IPS-NIHi7 (cell line): ENCODE results near the gene FRMD8.
A peak's percentile ranks its signal among the peaks of the same experiment; 100 is the strongest.

Experiments
- DNase-seq: peaks from one replicate; pipeline ENCODE4 v3.0.0; 2012; ENCODE audit warnings: mixed read lengths; ENCODE audit errors: extremely low spot score

Gene FRMD8

GRCh38 chr11:65386307-65387140 is at the start of gene FRMD8:
FRMD8 (plus strand) TSS chr11:65386637; CDS start chr11:65387037, 400 bp downstream.
- DNase-seq: peak; percentile 91

- DNase-seq: no peak
Observed at GRCh38 chr11:65338676-65339075, 47.8 kb upstream of the FRMD8 start.

- DNase-seq: no peak
Observed at GRCh38 chr11:65340226-65340625, 46.2 kb upstream of the FRMD8 start.

GRCh38 chr11:65341856-65342255 is 44.6 kb upstream of the FRMD8 start:
- DNase-seq: no peak

- DNase-seq: no peak
Observed at GRCh38 chr11:65351511-65351910, 34.9 kb upstream of the FRMD8 start.

GRCh38 chr11:65352783-65353182 is 33.7 kb upstream of the FRMD8 start:
- DNase-seq: no peak

- DNase-seq: no peak
Observed at GRCh38 chr11:65353376-65353775, 33.1 kb upstream of the FRMD8 start.

- peak; percentile 57 for DNase-seq
Observed at GRCh38 chr11:65353900-65354264, 32.6 kb upstream of the FRMD8 start.

GRCh38 chr11:65354265-65355012 is 32.0 kb upstream of the FRMD8 start, which contains the start of gene TIGD3:
TIGD3 (plus strand) TSS chr11:65354751; CDS start chr11:65355809, 1,058 bp downstream.
- peak; percentile 100 for DNase-seq

GRCh38 chr11:65355013-65355775 is 31.2 kb upstream of the FRMD8 start:
- peak; percentile 51 for DNase-seq

GRCh38 chr11:65355776-65356393 is 30.6 kb upstream of the FRMD8 start:
- DNase-seq: no peak

- DNase-seq: no peak
Observed at GRCh38 chr11:65356394-65356972, 30.0 kb upstream of the FRMD8 start.

GRCh38 chr11:65357856-65358356 is 28.5 kb upstream of the FRMD8 start:
- no peak for DNase-seq

GRCh38 chr11:65362320-65362931 is 24.0 kb upstream of the FRMD8 start:
- DNase-seq: no peak

- no peak for DNase-seq
Observed at GRCh38 chr11:65362966-65363365, 23.5 kb upstream of the FRMD8 start.

- DNase-seq: no peak
Observed at GRCh38 chr11:65363770-65364169, 22.7 kb upstream of the FRMD8 start.

- DNase-seq: peak; percentile 86
Observed at GRCh38 chr11:65366340-65366773, 20.1 kb upstream of the FRMD8 start.

- no peak for DNase-seq
Observed at GRCh38 chr11:65370659-65371049, 15.8 kb upstream of the FRMD8 start.

- no peak for DNase-seq
Observed at GRCh38 chr11:65373839-65374580, 12.4 kb upstream of the FRMD8 start.

GRCh38 chr11:65375012-65375411 is 11.4 kb upstream of the FRMD8 start:
- no peak for DNase-seq
